ENCODE measurements around the gene F3.

DNA sequence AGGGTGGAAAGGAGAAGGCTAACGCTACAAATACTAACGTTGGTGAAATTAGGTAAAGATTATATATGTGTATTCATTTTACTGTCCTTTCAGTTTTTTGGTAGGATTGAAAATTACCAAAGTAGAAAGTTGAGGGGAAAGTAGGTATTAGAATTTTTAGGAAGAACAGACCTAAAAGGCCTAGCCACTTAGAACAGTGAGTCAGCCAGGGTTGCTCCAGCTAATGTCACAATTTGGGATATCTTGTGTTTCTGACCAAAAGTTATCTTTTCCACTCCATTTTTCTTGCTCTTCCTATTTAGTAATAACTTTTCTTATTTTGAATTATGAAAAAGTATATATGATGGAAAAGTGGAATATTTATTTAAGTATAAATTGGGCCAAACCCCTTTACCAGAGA lies 40.1 kb downstream of the F3 start:
- TF ChIP-seq, protein P1, sequence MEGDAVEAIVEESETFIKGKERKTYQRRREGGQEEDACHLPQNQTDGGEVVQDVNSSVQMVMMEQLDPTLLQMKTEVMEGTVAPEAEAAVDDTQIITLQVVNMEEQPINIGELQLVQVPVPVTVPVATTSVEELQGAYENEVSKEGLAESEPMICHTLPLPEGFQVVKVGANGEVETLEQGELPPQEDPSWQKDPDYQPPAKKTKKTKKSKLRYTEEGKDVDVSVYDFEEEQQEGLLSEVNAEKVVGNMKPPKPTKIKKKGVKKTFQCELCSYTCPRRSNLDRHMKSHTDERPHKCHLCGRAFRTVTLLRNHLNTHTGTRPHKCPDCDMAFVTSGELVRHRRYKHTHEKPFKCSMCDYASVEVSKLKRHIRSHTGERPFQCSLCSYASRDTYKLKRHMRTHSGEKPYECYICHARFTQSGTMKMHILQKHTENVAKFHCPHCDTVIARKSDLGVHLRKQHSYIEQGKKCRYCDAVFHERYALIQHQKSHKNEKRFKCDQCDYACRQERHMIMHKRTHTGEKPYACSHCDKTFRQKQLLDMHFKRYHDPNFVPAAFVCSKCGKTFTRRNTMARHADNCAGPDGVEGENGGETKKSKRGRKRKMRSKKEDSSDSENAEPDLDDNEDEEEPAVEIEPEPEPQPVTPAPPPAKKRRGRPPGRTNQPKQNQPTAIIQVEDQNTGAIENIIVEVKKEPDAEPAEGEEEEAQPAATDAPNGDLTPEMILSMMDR (IDR thresholded peaks at IDR 0.05; ENCODE audit: low read depth, low read length) = no peak
- no peak for TF ChIP-seq EZH2phosphoT487 (IDR thresholded peaks at IDR 0.05; ENCODE audit: low read depth)

All from OCI-LY3 (cell line).